Measurements from ENCODE around the gene PEAR1.

Gene PEAR1

DNA sequence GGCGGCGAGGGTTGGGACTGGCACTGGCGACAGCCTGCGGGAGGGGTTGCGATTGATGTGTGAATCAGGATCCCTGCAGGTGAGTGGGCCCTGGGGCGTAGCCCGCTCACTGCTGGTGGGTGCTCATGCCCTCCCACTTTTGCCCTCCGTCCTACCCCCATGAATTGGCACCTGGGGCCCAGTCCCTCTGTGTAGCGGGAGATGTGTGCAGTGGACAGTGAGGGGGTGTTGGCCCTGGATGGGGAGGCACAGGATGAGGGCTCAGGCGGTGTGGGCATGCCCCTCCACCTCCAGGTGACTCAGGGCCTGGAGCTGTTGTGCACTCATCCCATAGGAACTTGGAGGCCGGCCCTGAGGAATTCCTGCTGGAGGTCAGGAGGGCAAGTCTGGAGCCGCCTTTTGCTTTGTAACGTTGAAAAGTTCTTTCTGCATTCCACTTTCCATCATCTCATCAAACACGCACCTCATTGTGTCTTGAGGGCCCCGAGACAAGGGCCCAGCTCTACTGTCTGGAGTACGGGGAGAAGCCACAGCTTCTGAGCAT is 3.0 kb downstream of the PEAR1 start:
- peaks cover 32% of the 10 kb centered on the region for H3K4me1 ChIP-seq (ENCODE audit: insufficient read depth, low read length)
- H3K9ac ChIP-seq (ENCODE audit: low read depth, low read length): no peak overlapping the region
- no peaks in the 10 kb centered on the region for H3K9me3 ChIP-seq (ENCODE audit: control insufficient read depth, insufficient read depth, low read length)
- H3K36me3 ChIP-seq (ENCODE audit: insufficient read depth, low read length): no peaks in the 10 kb centered on the region

DNA sequence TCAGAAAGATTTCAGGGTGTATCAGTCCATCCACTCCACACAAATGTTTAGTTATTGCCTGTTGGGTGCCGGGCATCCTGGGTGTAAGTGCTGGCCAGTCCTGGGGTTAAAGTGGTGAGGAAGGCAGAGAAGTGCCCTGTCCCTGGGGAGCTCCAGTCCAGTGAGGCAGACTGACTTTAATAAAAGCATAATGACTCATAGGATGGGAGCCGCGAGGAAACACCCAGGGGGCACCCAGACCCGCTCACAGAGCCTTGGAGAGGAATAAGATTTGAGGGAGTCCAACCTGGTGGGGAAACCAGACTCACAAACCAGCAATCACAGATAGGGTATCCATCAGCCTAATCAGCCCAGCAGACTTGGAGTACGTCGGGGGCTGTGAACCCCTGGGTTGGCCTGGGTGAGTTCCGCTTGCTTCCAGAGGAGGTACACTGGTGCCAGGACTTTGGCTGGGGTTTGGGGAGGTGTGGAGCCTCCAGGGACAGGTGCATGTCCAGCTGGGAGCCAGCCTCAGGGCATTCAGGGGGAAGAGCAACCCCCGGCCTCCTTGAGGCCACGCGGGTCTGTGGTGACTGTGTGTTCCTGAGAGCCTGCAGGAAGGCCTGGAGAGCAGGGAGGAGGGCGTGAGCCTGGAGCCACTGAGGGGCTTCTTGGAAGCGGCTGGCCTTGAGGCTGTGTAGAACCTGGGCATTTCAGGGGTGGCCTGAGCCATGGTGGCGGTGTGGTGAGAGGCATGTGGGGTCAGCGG is 3.7 kb downstream of the PEAR1 start:
- Histone ChIP-seq H3K4me1 (ENCODE audit: insufficient read depth, low read length) (peaks cover 35% of the 10 kb centered on the region), H3K36me3 (ENCODE audit: insufficient read depth, low read length) (no peaks in the 10 kb centered on the region), H3K9ac (ENCODE audit: low read depth, low read length) (no peak overlapping the region), H3K9me3 (ENCODE audit: control insufficient read depth, insufficient read depth, low read length) (no peaks in the 10 kb centered on the region)

DNA sequence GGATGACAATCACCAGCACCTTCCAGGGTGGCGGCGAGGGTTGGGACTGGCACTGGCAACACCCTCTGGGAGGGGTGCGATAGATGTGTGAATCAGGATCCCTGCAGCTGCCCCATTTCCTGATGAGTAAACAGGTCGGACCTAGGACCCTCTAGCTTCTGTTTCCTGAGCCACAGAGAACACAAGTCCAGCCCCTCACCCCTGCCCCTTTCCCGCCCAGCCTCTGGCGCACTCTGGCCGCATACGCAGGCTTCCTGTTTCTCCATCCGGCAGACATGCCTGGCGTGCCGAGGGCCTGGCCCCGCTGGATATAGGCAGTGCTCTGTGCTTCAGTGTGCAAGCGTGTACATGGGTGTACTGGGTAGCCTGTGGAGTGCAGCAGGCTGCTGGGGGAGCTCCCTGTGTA is 4.6 kb downstream of the PEAR1 start:
- Histone ChIP-seq H3K9ac (ENCODE audit: low read depth, low read length) (no peak overlapping the region), H3K4me1 (ENCODE audit: insufficient read depth, low read length) (peaks cover 36% of the 10 kb centered on the region), H3K9me3 (ENCODE audit: control insufficient read depth, insufficient read depth, low read length) (no peaks in the 10 kb centered on the region), H3K36me3 (ENCODE audit: insufficient read depth, low read length) (no peaks in the 10 kb centered on the region)

DNA sequence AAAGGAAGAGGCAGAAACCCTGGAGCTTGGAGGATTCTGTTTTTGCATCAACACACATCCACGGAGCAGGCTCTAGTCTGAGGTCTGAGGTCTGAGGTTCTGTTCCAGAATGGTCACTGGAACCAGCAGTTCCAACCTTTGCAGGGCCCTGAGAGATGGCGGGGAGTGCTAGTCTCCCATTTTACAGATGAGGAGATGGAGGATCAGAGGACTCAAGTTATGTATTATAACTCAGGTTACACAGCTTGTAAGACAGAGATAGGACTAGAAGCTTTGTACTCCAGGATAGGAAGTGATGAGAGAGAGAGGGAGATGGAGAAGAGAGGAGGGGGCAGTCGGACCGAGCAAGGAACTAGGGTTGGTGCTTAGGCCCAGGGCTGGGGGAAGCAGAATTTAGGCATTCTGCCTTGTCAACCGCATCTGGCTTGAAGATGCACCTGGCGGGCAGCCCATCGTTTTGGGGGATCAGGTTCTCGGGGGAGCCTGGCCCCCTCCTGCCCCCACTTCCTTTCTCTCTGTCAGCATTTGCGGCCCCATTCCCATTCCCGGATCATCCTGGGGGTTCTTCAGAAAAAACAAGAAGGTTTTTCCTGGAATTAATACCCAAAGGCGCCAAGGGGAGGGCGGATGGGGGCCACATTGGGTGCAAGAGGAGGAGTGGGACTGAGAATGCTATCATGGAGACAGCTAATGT is 5.6 kb downstream of the PEAR1 start:
- Histone ChIP-seq H3K36me3 (ENCODE audit: insufficient read depth, low read length) (no peaks in the 10 kb centered on the region), H3K4me1 (ENCODE audit: insufficient read depth, low read length) (peaks cover 36% of the 10 kb centered on the region), H3K9me3 (ENCODE audit: control insufficient read depth, insufficient read depth, low read length) (no peaks in the 10 kb centered on the region), H3K9ac (ENCODE audit: low read depth, low read length) (no peak overlapping the region)

DNA sequence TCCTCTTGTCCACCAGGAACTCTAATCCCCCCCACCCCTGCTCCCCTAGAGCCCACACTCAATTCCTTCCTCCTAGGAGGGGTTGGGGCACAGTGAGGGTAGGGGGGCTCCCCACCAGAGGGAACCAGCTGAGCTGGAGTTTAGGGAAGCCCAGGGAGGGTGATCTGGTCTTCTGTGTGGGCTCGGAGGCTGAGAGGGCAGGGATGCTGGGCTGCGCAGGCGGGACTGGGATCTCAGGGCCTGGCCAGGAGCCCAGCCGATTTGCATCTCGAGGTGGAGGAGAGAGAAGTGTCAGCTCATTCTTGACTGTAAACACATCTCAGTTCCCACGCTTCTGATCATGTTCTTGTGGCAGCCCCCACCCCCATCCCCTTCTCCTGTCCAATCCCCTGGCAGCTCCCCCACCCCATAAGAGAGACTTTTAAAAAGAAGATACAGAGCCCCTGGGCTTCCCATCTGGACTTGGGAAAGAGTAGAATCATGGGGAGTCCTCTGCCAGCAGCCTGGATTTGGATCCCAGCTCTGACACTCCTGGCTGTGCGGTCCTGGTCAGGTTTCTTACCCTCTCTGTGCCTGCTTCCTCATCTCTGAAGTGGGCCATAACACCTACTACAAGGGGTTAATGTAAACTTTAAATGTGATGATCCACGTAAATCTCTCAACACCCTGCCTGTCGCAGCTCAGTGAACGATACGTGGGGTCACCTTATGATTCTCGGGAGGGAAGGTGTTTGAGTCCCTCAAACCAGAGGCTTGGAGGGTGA is 6.6 kb downstream of the PEAR1 start:
- no peaks in the 10 kb centered on the region for H3K9me3 ChIP-seq (ENCODE audit: control insufficient read depth, insufficient read depth, low read length)

DNA sequence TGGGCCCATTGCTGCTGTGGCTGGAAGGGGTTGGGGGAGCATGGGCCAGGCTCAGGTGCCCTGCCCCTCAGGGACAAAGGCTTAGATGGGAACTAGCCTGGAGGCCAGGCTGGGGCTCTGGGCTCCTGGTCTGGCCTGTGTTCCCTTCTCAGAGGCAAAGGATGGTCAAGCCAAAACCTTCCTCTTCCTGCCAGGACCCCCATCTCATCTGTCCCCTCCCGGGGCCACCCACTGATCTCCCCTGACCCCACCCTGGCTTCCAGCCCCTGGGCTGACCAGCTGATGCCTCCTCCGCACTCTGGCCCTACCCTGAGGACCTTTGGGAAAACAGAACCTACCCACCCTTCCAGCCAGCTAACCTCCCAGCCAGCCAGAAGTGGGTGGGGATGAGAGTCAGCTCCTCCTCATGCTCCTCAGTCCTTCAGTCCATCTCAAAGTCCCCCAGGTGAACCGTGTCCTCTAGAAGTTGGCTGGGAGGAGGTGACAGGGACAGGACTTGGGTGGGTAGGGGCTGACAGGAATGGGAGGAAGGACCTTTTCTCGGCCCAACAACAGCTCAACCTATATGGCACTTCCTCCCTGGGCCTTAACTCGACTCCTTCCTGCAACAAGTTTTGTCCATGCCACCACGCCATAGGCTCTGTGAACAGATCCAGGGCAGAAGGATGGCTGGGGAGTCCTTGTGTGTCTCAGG is 7.5 kb downstream of the PEAR1 start:
- Histone ChIP-seq H3K9me3 (ENCODE audit: control insufficient read depth, insufficient read depth, low read length) (no peaks in the 10 kb centered on the region), H3K9ac (ENCODE audit: low read depth, low read length) (no peak overlapping the region), H3K36me3 (ENCODE audit: insufficient read depth, low read length) (no peaks in the 10 kb centered on the region), H3K4me1 (ENCODE audit: insufficient read depth, low read length) (peaks cover 36% of the 10 kb centered on the region)

More for the DNA sequence above, 6.6 kb downstream of the PEAR1 start:
- Histone ChIP-seq H3K4me1 (ENCODE audit: insufficient read depth, low read length) (peaks cover 36% of the 10 kb centered on the region), H3K36me3 (ENCODE audit: insufficient read depth, low read length) (no peaks in the 10 kb centered on the region), H3K9ac (ENCODE audit: low read depth, low read length) (no peak overlapping the region)

DNA sequence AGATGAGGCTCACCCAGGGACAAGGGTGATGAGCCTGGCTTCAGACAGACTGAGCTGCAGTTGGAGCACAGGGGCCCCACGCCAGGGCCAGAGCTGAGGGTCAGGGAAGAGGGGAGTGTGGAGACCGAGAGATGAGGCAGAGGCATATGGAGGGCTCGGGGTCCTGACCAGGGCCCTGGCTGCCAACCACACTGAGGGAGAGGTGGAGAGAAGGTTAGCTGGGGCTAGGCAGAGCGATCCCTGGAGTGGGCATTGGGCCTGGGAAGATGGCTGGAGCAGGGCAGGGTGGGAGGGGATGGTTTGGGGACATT is 8.0 kb downstream of the PEAR1 start:
- Histone ChIP-seq H3K4me1 (ENCODE audit: insufficient read depth, low read length) (peaks cover 31% of the 10 kb centered on the region), H3K36me3 (ENCODE audit: insufficient read depth, low read length) (no peaks in the 10 kb centered on the region), H3K9me3 (ENCODE audit: control insufficient read depth, insufficient read depth, low read length) (no peaks in the 10 kb centered on the region), H3K9ac (ENCODE audit: low read depth, low read length) (no peak overlapping the region)

DNA sequence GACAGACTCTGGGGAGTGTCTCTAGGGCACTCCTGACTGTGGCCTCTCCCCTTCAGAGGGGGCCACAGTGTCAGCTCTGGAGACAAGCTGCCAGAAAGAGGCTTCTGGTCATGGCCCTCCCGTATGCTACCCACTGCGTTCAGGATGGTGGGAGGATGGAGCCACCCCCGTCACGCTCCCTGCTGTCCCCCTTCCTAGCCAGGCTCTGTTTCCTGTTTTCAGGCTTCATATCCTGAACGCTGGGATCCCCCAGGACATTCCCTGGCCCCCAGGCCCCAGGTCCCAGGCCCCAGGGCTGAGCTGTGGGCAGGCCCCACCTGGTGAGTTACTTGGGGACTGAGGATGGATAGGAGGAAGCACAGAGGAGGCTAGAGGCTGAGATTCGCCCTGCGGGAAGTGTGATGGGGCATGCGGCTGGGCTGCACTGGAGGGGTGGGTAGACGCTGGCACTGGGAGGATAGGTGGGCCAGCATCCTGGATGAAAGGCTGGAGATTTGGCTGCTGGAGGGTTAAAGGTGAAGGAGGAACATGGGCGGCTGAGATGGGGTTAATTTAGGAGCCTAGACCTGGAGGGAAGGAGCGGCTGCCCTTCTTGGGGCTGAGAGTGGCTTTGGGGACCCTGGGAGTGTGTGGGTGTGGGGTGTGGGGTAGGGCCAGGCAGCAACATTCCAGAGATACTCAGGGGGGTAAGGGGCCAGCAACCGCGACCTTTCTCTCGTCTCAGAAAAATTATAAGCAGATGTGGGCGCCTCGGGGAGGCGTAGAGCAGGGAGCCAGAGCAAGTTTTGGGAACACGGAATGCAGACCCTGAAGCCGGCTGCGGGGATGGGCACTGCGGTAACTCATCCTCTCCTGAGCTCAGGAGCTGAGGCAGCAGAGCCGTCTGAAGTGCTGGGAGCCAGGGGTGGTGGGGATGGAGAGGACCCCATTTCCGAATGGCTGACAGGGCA is 8.7 kb downstream of the PEAR1 start:
- Histone ChIP-seq H3K4me1 (ENCODE audit: insufficient read depth, low read length) (peaks cover 26% of the 10 kb centered on the region), H3K9me3 (ENCODE audit: control insufficient read depth, insufficient read depth, low read length) (no peaks in the 10 kb centered on the region), H3K9ac (ENCODE audit: low read depth, low read length) (no peak overlapping the region)

DNA sequence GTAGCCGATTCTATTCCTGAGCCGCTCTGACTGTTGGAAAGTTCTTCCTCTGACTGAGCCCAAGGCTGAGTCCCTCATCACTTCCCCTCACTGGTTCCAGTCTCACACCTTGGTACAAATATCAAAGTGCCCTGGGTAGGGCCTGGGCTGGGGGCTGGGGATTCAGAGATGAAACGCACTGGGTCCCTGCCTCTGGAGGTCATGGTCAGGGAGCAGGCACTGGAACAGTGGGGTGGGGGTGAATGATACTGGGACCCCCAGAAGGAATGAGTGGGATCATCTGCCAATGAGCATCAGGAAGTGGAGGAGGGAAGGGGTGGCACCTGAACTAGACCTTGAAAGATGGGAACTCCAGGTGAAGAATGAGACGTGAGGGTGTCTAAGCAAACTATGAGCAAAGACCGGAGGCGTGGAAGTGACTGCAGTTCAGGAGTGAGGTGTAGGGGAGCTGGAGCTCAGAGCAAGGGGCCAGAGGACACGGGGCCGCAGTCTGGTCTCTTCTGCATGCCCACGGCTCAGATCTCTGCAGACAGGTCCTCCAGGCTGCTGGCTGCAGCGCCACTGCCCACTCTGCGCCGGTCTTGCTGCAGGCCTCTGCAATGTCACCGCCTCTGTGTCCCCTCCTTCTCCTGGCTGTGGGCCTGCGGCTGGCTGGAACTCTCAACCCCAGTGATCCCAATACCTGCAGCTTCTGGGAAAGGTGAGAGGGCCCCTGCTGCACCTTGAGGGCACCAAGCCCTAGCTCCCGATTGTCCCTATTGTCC is 10.0 kb downstream of the PEAR1 start:
- Histone ChIP-seq H3K9ac (ENCODE audit: low read depth, low read length) (no peak overlapping the region), H3K4me1 (ENCODE audit: insufficient read depth, low read length) (peaks cover 14% of the 10 kb centered on the region), H3K36me3 (ENCODE audit: insufficient read depth, low read length) (no peaks in the 10 kb centered on the region), H3K9me3 (ENCODE audit: control insufficient read depth, insufficient read depth, low read length) (no peaks in the 10 kb centered on the region)

More for the DNA sequence above, 8.7 kb downstream of the PEAR1 start:
- H3K36me3 ChIP-seq (ENCODE audit: insufficient read depth, low read length): no peaks in the 10 kb centered on the region

DNA sequence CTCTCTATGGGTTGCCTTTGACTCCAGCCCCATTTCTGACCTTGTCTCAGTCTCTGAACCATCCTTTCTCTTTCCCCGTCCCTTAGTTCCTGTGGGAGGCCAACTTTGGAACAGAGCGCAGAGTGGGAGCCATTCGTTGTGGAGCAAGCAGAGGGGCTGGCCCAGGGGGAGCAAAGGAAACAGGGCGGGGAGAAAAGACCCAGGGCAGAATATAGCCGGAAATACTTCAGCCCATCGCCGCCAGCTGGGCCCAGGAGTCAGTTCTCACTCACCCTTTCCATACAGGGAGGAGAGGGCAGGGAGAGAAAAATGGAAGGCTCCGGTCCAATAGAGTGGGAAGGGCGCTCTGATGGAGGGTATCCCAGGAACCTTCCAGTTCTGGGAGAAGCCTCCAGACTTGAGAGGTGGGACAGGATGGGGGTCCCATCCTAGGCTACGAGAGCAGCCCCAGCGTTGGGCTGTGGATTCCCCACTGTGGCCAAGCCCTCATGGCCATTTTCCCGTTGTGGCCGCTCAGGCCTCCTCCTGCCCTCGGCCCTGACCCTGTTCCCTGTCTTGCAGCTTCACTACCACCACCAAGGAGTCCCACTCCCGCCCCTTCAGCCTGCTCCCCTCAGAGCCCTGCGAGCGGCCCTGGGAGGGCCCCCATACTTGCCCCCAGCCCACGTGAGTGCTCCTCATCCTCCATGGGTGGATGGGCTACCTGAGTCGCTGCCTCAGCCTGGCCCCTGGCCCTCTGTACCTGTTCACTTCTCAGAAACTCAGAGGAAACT is 10.9 kb downstream of the PEAR1 start:
- Histone ChIP-seq H3K4me1 (ENCODE audit: insufficient read depth, low read length) (peaks cover 7% of the 10 kb centered on the region; the same call in 1 of the 2 replicates), H3K36me3 (ENCODE audit: insufficient read depth, low read length) (no peaks in the 10 kb centered on the region), H3K9ac (ENCODE audit: low read depth, low read length) (no peak overlapping the region), H3K9me3 (ENCODE audit: control insufficient read depth, insufficient read depth, low read length) (no peaks in the 10 kb centered on the region)

DNA sequence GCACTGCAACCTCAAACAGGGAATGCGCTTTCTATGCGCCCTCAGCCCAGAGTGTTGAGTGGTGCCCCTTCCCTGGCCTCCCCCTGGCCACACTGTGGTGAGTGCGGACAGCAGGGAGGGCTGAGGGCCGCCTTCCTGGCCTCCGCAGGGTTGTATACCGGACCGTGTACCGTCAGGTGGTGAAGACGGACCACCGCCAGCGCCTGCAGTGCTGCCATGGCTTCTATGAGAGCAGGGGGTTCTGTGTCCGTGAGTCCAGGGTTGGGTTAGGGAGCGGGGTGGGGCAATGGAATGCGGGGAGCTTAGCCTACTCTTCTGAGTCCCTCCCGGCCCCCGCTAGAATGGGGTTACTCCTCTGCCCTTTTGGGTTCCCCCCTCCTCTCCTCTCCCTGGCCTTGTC is 11.7 kb downstream of the PEAR1 start:
- Histone ChIP-seq H3K9me3 (ENCODE audit: control insufficient read depth, insufficient read depth, low read length) (no peaks in the 10 kb centered on the region), H3K4me1 (ENCODE audit: insufficient read depth, low read length) (peaks cover 7% of the 10 kb centered on the region; the same call in 1 of the 2 replicates), H3K36me3 (ENCODE audit: insufficient read depth, low read length) (no peaks in the 10 kb centered on the region), H3K9ac (ENCODE audit: low read depth, low read length) (no peak overlapping the region)

DNA sequence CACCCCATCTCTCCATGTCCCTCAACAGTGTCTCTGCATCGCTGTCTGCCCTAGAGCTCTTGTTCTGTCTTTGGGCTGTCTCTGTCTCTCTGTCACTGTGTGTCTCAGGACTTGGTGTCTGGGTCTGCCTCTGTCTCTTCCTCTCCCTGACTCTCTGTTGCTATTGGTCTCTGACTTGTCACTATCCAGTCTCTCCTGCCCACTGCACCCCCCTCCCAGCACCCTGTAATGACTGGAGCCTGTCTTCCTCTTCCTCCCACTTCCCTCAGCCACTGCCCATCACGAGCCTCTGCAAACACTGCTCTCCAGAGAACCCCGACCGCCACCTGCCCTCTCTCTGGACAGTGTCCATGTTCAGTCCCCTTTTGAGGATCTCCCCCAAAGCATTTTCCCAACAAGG is 12.1 kb downstream of the PEAR1 start:
- Histone ChIP-seq H3K36me3 (ENCODE audit: insufficient read depth, low read length) (no peaks in the 10 kb centered on the region), H3K9ac (ENCODE audit: low read depth, low read length) (no peak overlapping the region), H3K4me1 (ENCODE audit: insufficient read depth, low read length) (peaks cover 11% of the 10 kb centered on the region; the same call in 1 of the 2 replicates), H3K9me3 (ENCODE audit: control insufficient read depth, insufficient read depth, low read length) (no peaks in the 10 kb centered on the region)
